H1 (cell line): Measurements from ENCODE around the gene CDH22. TPM values are rescaled to one million over a fixed set of nuclear protein-coding genes. Genes with fewer than 3 reads are reported as not detected.

Experiments used
- CTCF ChIA-PET: fragments of 300-600 bp; sonication (Branson Sonifier 250); formaldehyde crosslinking; loops from one replicate; lab custom pipeline; 2021; ENCODE audit not compliant: partially characterized antibody; lab: Charles Lee
- POLR2A ChIA-PET: fragments of 300-600 bp; sonication (Branson Sonifier 250); formaldehyde crosslinking; loops from one replicate; lab custom pipeline; 2021; ENCODE audit warnings: inconsistent platforms; ENCODE audit not compliant: partially characterized antibody; lab: Charles Lee
- DNase-seq, 2 experiments: peaks; one replicate each; pipeline versions ENCODE4 v3.0.0 to v3.0.0-alpha.2; 2010 to 2022; ENCODE audit warnings: low spot score in 2 of 2, low read depth in 1 of 2, mixed read lengths in 1 of 2
- FAIRE-seq: peaks from 2 replicates; lab custom pipeline; 2011; peaks lifted over from hg19 to GRCh38; lab: Jason Lieb, UNC
- H2AFZ ChIP-seq: 2 replicates; pipeline ENCODE4 v1.8.1; 2012; ENCODE audit warnings: low read length, inconsistent platforms
- H2AK5ac ChIP-seq: 2 replicates; pipeline ENCODE4 v1.6.1; 2013; ENCODE audit warnings: low read depth, low read length
- H2BK120ac ChIP-seq: replicated peaks from 2 replicates; pipeline ENCODE3; 2013; ENCODE audit warnings: low read depth, low read length, inconsistent platforms
- H2BK12ac ChIP-seq: 2 replicates; pipeline ENCODE4 v1.6.1; 2013; ENCODE audit warnings: low read depth, low read length
- H2BK15ac ChIP-seq: 2 replicates; pipeline ENCODE4 v1.6.1; 2013; ENCODE audit warnings: low read length
- H2BK20ac ChIP-seq: 2 replicates; pipeline ENCODE4 v1.6.1; 2013; ENCODE audit warnings: low read length
- H2BK5ac ChIP-seq: 2 replicates; pipeline ENCODE4 v1.6.1; 2013; ENCODE audit warnings: low read depth, low read length
- H3K14ac ChIP-seq: 2 replicates; pipeline ENCODE4 v1.6.1; 2013; ENCODE audit warnings: inconsistent platforms; ENCODE audit not compliant: insufficient read length
- H3K18ac ChIP-seq: 2 replicates; pipeline ENCODE4 v1.6.1; 2013; ENCODE audit warnings: low read length; ENCODE audit errors: extremely low read depth
- H3K23ac ChIP-seq: 2 replicates; pipeline ENCODE4 v1.6.1; 2013; ENCODE audit warnings: inconsistent platforms; ENCODE audit not compliant: insufficient read length
- H3K23me2 ChIP-seq: 2 replicates; pipeline ENCODE4 v1.6.1; 2013; ENCODE audit warnings: low read depth, low read length
- H3K27ac ChIP-seq: 2 replicates; pipeline ENCODE4 v1.6.1; 2011; ENCODE audit warnings: low read depth, low read length, inconsistent platforms
- H3K27me3 ChIP-seq, 4 experiments: replicated peaks in 1 of 4; 1 replicate in 1 of 4; 2 replicates in 3 of 4; pipeline versions ENCODE4 v1.6.1 to v1.8.1; 2011 to 2013; ENCODE audit warnings: low read length in 3 of 4, mild to moderate bottlenecking in 3 of 4, inconsistent platforms in 2 of 4, mixed read lengths in 2 of 4, moderate library complexity in 1 of 4; ENCODE audit not compliant: control insufficient read depth in 3 of 4, insufficient read depth in 3 of 4; ENCODE audit errors: extremely low read depth in 1 of 4
- H3K36me3 ChIP-seq, 4 experiments: 2 replicates each; pipeline versions ENCODE4 v1.6.1 to v1.8.1; 2011 to 2013; ENCODE audit warnings: mild to moderate bottlenecking in 4 of 4, low read length in 3 of 4, moderate library complexity in 2 of 4, control low read depth in 1 of 4, inconsistent platforms in 1 of 4; ENCODE audit not compliant: insufficient read depth in 4 of 4, control insufficient read depth in 2 of 4
- H3K4ac ChIP-seq: replicated peaks from 2 replicates; pipeline ENCODE3; 2013; ENCODE audit warnings: low read length, low read depth, mixed read lengths, inconsistent platforms; ENCODE audit not compliant: insufficient read length
- H3K4me1 ChIP-seq, 4 experiments: replicated peaks in 1 of 4; 1 replicate in 1 of 4; 2 replicates in 3 of 4; pipeline versions ENCODE4 v1.6.1 to v1.8.1; 2011 to 2013; ENCODE audit warnings: low read length in 3 of 4, inconsistent platforms in 2 of 4, mixed read lengths in 1 of 4; ENCODE audit not compliant: insufficient read depth in 4 of 4, control insufficient read depth in 3 of 4
- H3K4me2 ChIP-seq, 2 experiments: 2 replicates each; pipeline versions ENCODE4 v1.6.1 to v1.8.1; 2011 to 2013; ENCODE audit warnings: low read depth in 2 of 2, low read length in 2 of 2, control low read depth in 1 of 2, inconsistent platforms in 1 of 2, mild to moderate bottlenecking in 1 of 2; ENCODE audit not compliant: insufficient read depth in 1 of 2
- H3K4me3 ChIP-seq, 4 experiments: fragments of 200-600, 300-600 bp in 1 of 4; sonication (generic), shearing (Covaris generic), sonication (Bioruptor Twin) in 1 of 4; 2 replicates each; pipeline versions ENCODE4 v1.5.1 to v1.8.1; 2011 to 2016; ENCODE audit warnings: low read length in 4 of 4, low read depth in 3 of 4, control low read depth in 2 of 4, inconsistent platforms in 2 of 4, mild to moderate bottlenecking in 2 of 4, mixed read lengths in 1 of 4, moderate library complexity in 1 of 4; ENCODE audit not compliant: insufficient read depth in 2 of 4; ENCODE audit errors: extremely low read depth in 1 of 4
- H3K56ac ChIP-seq: replicated peaks from 2 replicates; pipeline ENCODE3; 2013; ENCODE audit warnings: low read depth, mild to moderate bottlenecking, mixed read lengths, low read length, inconsistent platforms; ENCODE audit not compliant: insufficient read length
- H3K79me1 ChIP-seq: 2 replicates; pipeline ENCODE4 v1.6.1; 2013; ENCODE audit warnings: low read depth, low read length, control low read depth
- H3K79me2 ChIP-seq, 2 experiments: 2 replicates each; pipeline versions ENCODE4 v1.6.1 to v1.8.1; 2012 to 2013; ENCODE audit warnings: low read length in 2 of 2, mild to moderate bottlenecking in 2 of 2, inconsistent platforms in 1 of 2; ENCODE audit not compliant: insufficient read depth in 2 of 2, control insufficient read depth in 1 of 2
- H3K9ac ChIP-seq, 4 experiments: replicated peaks in 1 of 4; 1 replicate in 1 of 4; 2 replicates in 3 of 4; pipeline versions ENCODE4 v1.6.1 to v1.8.1; 2011 to 2013; ENCODE audit warnings: low read depth in 3 of 4, low read length in 3 of 4, control low read depth in 2 of 4, mild to moderate bottlenecking in 2 of 4, moderate library complexity in 2 of 4, inconsistent platforms in 1 of 4; ENCODE audit errors: extremely low read depth in 1 of 4
- H3K9me3 ChIP-seq, 2 experiments: 2 replicates each; pipeline versions ENCODE4 v1.6.1 to v1.8.1; 2012 to 2013; ENCODE audit warnings: mild to moderate bottlenecking in 2 of 2, moderate library complexity in 2 of 2, control low read depth in 1 of 2, inconsistent platforms in 1 of 2, low read depth in 1 of 2, low read length in 1 of 2, mixed read lengths in 1 of 2; ENCODE audit not compliant: insufficient read depth in 2 of 2
- H4K20me1 ChIP-seq, 2 experiments: replicated peaks in 1 of 2; 2 replicates each; pipeline versions ENCODE3 to v1.8.1; 2011 to 2013; ENCODE audit warnings: inconsistent platforms in 2 of 2, low read length in 2 of 2, mild to moderate bottlenecking in 1 of 2; ENCODE audit not compliant: insufficient read depth in 2 of 2, control insufficient read depth in 1 of 2
- H4K5ac ChIP-seq: 2 replicates; pipeline ENCODE4 v1.6.1; 2013; ENCODE audit warnings: low read length, low read depth, mixed read lengths, inconsistent platforms; ENCODE audit not compliant: insufficient read length
- H4K8ac ChIP-seq: 2 replicates; pipeline ENCODE4 v1.8.0; 2013; ENCODE audit warnings: mild to moderate bottlenecking, moderate library complexity, low read length, inconsistent platforms; ENCODE audit not compliant: insufficient read depth; ENCODE audit errors: extremely low read depth
- H4K91ac ChIP-seq: replicated peaks from 2 replicates; pipeline ENCODE3; 2013; ENCODE audit warnings: low read length, mixed read lengths, inconsistent platforms; ENCODE audit not compliant: insufficient read length
- ATF2 ChIP-seq: IDR thresholded peaks from 2 replicates; pipeline ENCODE4 v1.6.1; 2012; ENCODE audit warnings: low read length, inconsistent platforms
- SP2 ChIP-seq: IDR thresholded peaks from 2 replicates; pipeline ENCODE4 v1.6.1; 2012; ENCODE audit warnings: mild to moderate bottlenecking, low read length, inconsistent platforms
- WGBS, 2 experiments: shearing (Covaris generic) in 1 of 2; methylation state at CpG; one replicate each; pipeline versions ENCODE4 v1.1.6 to v1.1.7; 2013 to 2015; ENCODE audit warnings: low lambda C conversion rate in 2 of 2, mixed read lengths in 2 of 2, inconsistent platforms in 1 of 2, low coverage in 1 of 2, missing lambda C conversion rate in 1 of 2; ENCODE audit not compliant: insufficient replicate concordance in 2 of 2, insufficient coverage in 1 of 2, insufficient read length in 1 of 2; ENCODE audit errors: extremely low coverage in 1 of 2, missing lambda C conversion rate in 1 of 2; 5-methylcytosine and 5-hydroxymethylcytosine counted together
- polyA plus RNA-seq, 7 experiments: library from polyadenylated mRNA; depleted of rRNA in 3 of 7; stranded (reverse) in 5 of 7; unstranded in 2 of 7; fragments of >200 nt in 5 of 7; fragments of 200-250 nt in 2 of 7; gene quantifications; 1 replicate in 5 of 7; 2 replicates in 1 of 7; 4 replicates in 1 of 7; pipeline versions ENCODE4 v1.2.1 to v1.2.3, GENCODE V29; 2011 to 2013; ENCODE audit warnings: missing spikeins in 2 of 7, mixed read lengths in 2 of 7
- total RNA-seq: library from RNA; stranded (reverse); fragmentation: NEBNext Ultra II Directional; extraction: Animal tissue kit (Norgen Biotek cat#: 25700); gene quantifications from 2 replicates; pipeline ENCODE4 v1.2.1, GENCODE V29; 2021

Gene CDH22
- total and polyA plus RNA-seq, 2 of the 8 experiments (the other 6 are each of a cell fraction or from before 2014, with no cell fraction given) = 0.35 to 0.39 TPM

DNA sequence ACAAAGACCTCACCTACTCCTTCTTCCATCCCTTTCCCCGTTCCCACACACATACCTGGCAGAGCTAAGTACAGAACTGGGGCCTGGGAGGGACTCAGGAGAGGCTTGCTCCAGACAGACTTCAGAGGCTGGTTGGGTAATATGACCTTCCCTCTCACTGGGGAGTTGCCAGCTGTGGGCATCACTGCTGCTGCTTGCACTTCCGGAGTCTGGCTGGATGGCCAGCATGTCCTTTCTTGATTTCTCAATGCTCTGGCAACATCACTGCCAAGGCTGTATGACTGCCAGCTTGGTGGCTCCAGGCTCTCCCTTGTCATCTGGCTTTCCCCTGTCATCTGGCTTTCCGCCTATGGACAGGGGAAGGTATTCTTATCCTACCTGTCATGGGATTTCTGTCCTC is 47.8 kb downstream of the CDH22 start:
- 0 out of 2 replicates have a peak, but pooled peaks cover 1% of the 10 kb centered on the region for H3K23me2 ChIP-seq
- H3K23ac ChIP-seq = no peak overlapping the region
- H3K56ac ChIP-seq = no peak overlapping the region
- DNase-seq (no peak), FAIRE-seq (no peak)
- no peaks in the 10 kb centered on the region for H3K36me3 ChIP-seq
- no peak overlapping the region for H2BK5ac ChIP-seq
- no peaks in the 10 kb centered on the region for H3K27me3 ChIP-seq
- H3K79me1 ChIP-seq = no peaks in the 10 kb centered on the region
- peaks cover 0 to 1% of the 10 kb centered on the region in 2 experiments for H4K20me1 ChIP-seq
- POLR2A ChIA-PET = no interaction called here
- no peak overlapping the region for H2BK20ac ChIP-seq
- no peaks in the 10 kb centered on the region for H3K4me1 ChIP-seq
- H2AK5ac ChIP-seq = no peak overlapping the region
- no peak overlapping the region for H3K18ac ChIP-seq
- H3K4ac ChIP-seq = no peak overlapping the region
- WGBS, 2 experiments = 75% methylated on average over 3 of the region's 3 CpGs; no CpG with 5 or more reads in 1 of the 2 experiments
- H3K9ac ChIP-seq = no peak overlapping the region
- H4K8ac ChIP-seq = no peak overlapping the region
- H3K79me2 ChIP-seq = no peaks in the 10 kb centered on the region
- H3K4me2 ChIP-seq = no peak overlapping the region
- no peak overlapping the region for H3K4me3 ChIP-seq
- H4K91ac ChIP-seq = no peak overlapping the region
- H3K27ac ChIP-seq = no peak overlapping the region
- no peaks in the 10 kb centered on the region for H3K9me3 ChIP-seq
- H2BK12ac ChIP-seq = no peak overlapping the region
- CTCF ChIA-PET = interaction anchor here (0.7 to 1.7 kb wide), 9 partner anchors 24 to 132 kb away, joined by 3 to 5 read pairs (median 3); no protein-coding TSS in a partner anchor
- no peak overlapping the region for H2AFZ ChIP-seq
- H4K5ac ChIP-seq = no peak overlapping the region
- H2BK120ac ChIP-seq = no peak overlapping the region
- TF ChIP-seq ATF2 (no peak), SP2 (no peak)
- H3K14ac ChIP-seq = no peak overlapping the region
- H2BK15ac ChIP-seq = no peak overlapping the region
